Measurements from ENCODE around the gene RPTOR. TPM values are rescaled to one million over a fixed set of nuclear protein-coding genes. Genes with fewer than 3 reads are reported as not detected.
A peak's percentile ranks its signal among the peaks of the same experiment; 100 is the strongest.

The RPTOR gene
- polyA plus RNA-seq, 1 of the 3 experiments (the other 2 are of a cell fraction): 14.9 TPM

- POLR2A ChIA-PET: no interaction called here
- H3K9me2 ChIP-seq: no peaks in the 10 kb centered on the region
- peaks cover 26% of the 10 kb centered on the region; the same call in 1 of the 2 replicates for H4K20me1 ChIP-seq (ENCODE audit: insufficient read depth)
- H3K4me2 ChIP-seq: peak overlapping the region; percentile 22; the same call in 1 of the 2 replicates
- H3F3A ChIP-seq (replicated peaks; ENCODE audit: insufficient read depth): no peaks in the 10 kb centered on the region
- no peak overlapping the region for H2AFZ ChIP-seq (ENCODE audit: low read depth)
- peak; percentile 79 for DNase-seq
- no peak overlapping the region for H3K27ac ChIP-seq (ENCODE audit: low read depth in 2 of 2, low read length in 1 of 2)
- CTCF ChIA-PET: interaction anchor here (0.6 to 2.5 kb wide), 35 partner anchors 9 to 762 kb away, joined by 3 to 17 read pairs (median 4); partner anchors contain the start of gene NPTX1
- H3K4me1 ChIP-seq (ENCODE audit: control insufficient read depth in 1 of 2, insufficient read depth in 2 of 2, low read depth in 1 of 2, low read length in 1 of 2): peaks cover 12 to 24% of the 10 kb centered on the region in 2 experiments; a peak in 3 of 4 replicates
- no peaks in the 10 kb centered on the region for H3K9me3 ChIP-seq
- H3K36me3 ChIP-seq (replicated peaks in 1 of 2; ENCODE audit: control insufficient read depth in 1 of 2, insufficient read depth in 2 of 2, low read length in 1 of 2): peaks cover 0 to 2% of the 10 kb centered on the region in 2 experiments
- H3K79me2 ChIP-seq (ENCODE audit: insufficient read depth): peaks cover 55% of the 10 kb centered on the region; the same call in 1 of the 2 replicates
- WGBS (ENCODE audit: low lambda C conversion rate): 86% methylated on average over 14 of the region's 14 CpGs
- no peak overlapping the region for H3K9ac ChIP-seq
- H3K27me3 ChIP-seq (ENCODE audit: insufficient read depth): no peaks in the 10 kb centered on the region
- TF ChIP-seq REST (IDR thresholded peaks at IDR 0.05; ENCODE audit: low read depth, low read length): no peak
- TF ChIP-seq SIN3A (IDR thresholded peaks at IDR 0.05; ENCODE audit: borderline replicate concordance, low read depth, low read length): no peak
- TF ChIP-seq SMC3 (IDR thresholded peaks at IDR 0.05; ENCODE audit: low read depth, low read length): peak; percentile 57
- TF ChIP-seq JUND (IDR thresholded peaks at IDR 0.05): no peak
- TF ChIP-seq YY1 (IDR thresholded peaks at IDR 0.05; ENCODE audit: low read depth): no peak
- TF ChIP-seq RCOR1 (IDR thresholded peaks at IDR 0.05; ENCODE audit: low read length): no peak
- TF ChIP-seq RAD21 (IDR thresholded peaks at IDR 0.05; ENCODE audit: low read length): peak; percentile 69
- TF ChIP-seq ZBTB33 (IDR thresholded peaks at IDR 0.05; ENCODE audit: borderline replicate concordance, low read depth): no peak
- TF ChIP-seq CTCF (IDR thresholded peaks at IDR 0.05): peak; percentile 68
- peak; percentile 47; the same call in 1 of the 2 replicates for TF ChIP-seq MAX (IDR thresholded peaks at IDR 0.05; ENCODE audit: low read depth)
- H3K4me3 ChIP-seq (ENCODE audit: low read depth in 2 of 2, low read length in 1 of 2): no peak overlapping the region
Measured at GRCh38 chr17:80649672-80650330, 105.2 kb downstream of the RPTOR start.
